GM23338 (cell line): ENCODE measurements around the gene MPHOSPH6. TPM values are rescaled to one million over a fixed set of nuclear protein-coding genes. Genes with fewer than 3 reads are reported as not detected.

ENCODE experiments used
- ATAC-seq: fragments of 200-7000 bp; cut with Tn5 transposase; 3 replicates; pipeline ENCODE4 v1.9.1; 2020
- DNase-seq: peaks from one replicate; pipeline ENCODE4 v3.0.0-alpha.2; 2015; ENCODE audit warnings: low spot score
- H2AFZ ChIP-seq: fragments of 200-600 bp; sonication (generic); 2 replicates; pipeline ENCODE4 v1.8.0; 2016; ENCODE audit warnings: antibody characterized with exemption, mild to moderate bottlenecking, moderate library complexity
- H3F3A ChIP-seq: fragments of 200-600 bp; sonication (generic); replicated peaks from 2 replicates; pipeline ENCODE4 v1.8.0; 2017; ENCODE audit warnings: antibody characterized with exemption, mixed run types, low read depth
- H3K27ac ChIP-seq: fragments of 200-600 bp; sonication (generic); 2 replicates; pipeline ENCODE4 v1.6.1; 2016; ENCODE audit warnings: low read depth
- H3K27me3 ChIP-seq: fragments of 200-600 bp; sonication (generic); 2 replicates; pipeline ENCODE4 v1.8.0; 2016; ENCODE audit warnings: mild to moderate bottlenecking, mixed run types, moderate library complexity; ENCODE audit not compliant: insufficient read depth
- H3K36me3 ChIP-seq: fragments of 200-600 bp; sonication (generic); 2 replicates; pipeline ENCODE4 v1.8.0; 2016; ENCODE audit warnings: mild to moderate bottlenecking; ENCODE audit not compliant: insufficient read depth
- H3K4me1 ChIP-seq: fragments of 200-600 bp; sonication (generic); 2 replicates; pipeline ENCODE4 v1.8.0; 2016; ENCODE audit warnings: mild to moderate bottlenecking, moderate library complexity; ENCODE audit not compliant: insufficient read depth
- H3K4me2 ChIP-seq: fragments of 200-600 bp; sonication (generic); 2 replicates; pipeline ENCODE4 v1.7.1; 2017; ENCODE audit warnings: mixed run types
- H3K4me3 ChIP-seq: fragments of 200-600 bp; sonication (generic); 2 replicates; pipeline ENCODE4 v1.6.1; 2016; ENCODE audit warnings: mixed run types
- H3K79me2 ChIP-seq: fragments of 200-600 bp; sonication (generic); replicated peaks from 2 replicates; pipeline ENCODE4 v1.8.0; 2017; ENCODE audit warnings: mild to moderate bottlenecking; ENCODE audit not compliant: insufficient read depth
- H3K9me2 ChIP-seq: fragments of 200-600 bp; sonication (generic); 2 replicates; pipeline ENCODE4 v1.8.0; 2017; ENCODE audit not compliant: insufficient read depth
- H4K20me1 ChIP-seq: fragments of 200-600 bp; sonication (generic); replicated peaks from 2 replicates; pipeline ENCODE4 v1.8.0; 2017; ENCODE audit warnings: mild to moderate bottlenecking; ENCODE audit not compliant: insufficient read depth
- H3K27ac Mint-ChIP-seq: 2 replicates; pipeline ENCODE4 v1.8.0; 2020; ENCODE audit warnings: inconsistent platforms, mild to moderate bottlenecking, moderate library complexity, mixed read lengths
- H3K27me3 Mint-ChIP-seq: 3 replicates; pipeline ENCODE4 v1.8.0; 2022; ENCODE audit warnings: low read depth, mild to moderate bottlenecking, moderate library complexity, mixed read lengths, inconsistent platforms; ENCODE audit not compliant: insufficient read depth, poor library complexity
- H3K36me3 Mint-ChIP-seq: 3 replicates; pipeline ENCODE4 v1.8.0; 2021; ENCODE audit warnings: low read depth, mild to moderate bottlenecking, inconsistent platforms, moderate library complexity, mixed read lengths
- H3K4me1 Mint-ChIP-seq: 3 replicates; pipeline ENCODE4 v1.8.0; 2020; ENCODE audit warnings: mild to moderate bottlenecking, inconsistent platforms, mixed read lengths
- H3K4me3 Mint-ChIP-seq: 3 replicates; pipeline ENCODE4 v1.8.0; 2021; ENCODE audit warnings: moderate library complexity, mild to moderate bottlenecking, inconsistent platforms, mixed read lengths
- H3K9me3 Mint-ChIP-seq: 3 replicates; pipeline ENCODE4 v1.8.0; 2020; ENCODE audit warnings: moderate library complexity, mild to moderate bottlenecking, inconsistent platforms, mixed read lengths
- CREB1 ChIP-seq: fragments of 250-450 bp; sonication (Bioruptor Pico); IDR thresholded peaks from 2 replicates; pipeline ENCODE4 v1.5.0; 2020; ENCODE audit warnings: low read depth, mild to moderate bottlenecking, moderate library complexity
- CTCF ChIP-seq, 2 experiments: fragments of 200-600 bp in 1 of 2; sonication (generic) in 1 of 2; conservative IDR thresholded peaks; 2 replicates each; pipeline versions ENCODE4 v1.5.1 to v1.6.1; 2016 to 2017; ENCODE audit warnings: antibody characterized with exemption in 2 of 2, low read depth in 2 of 2, mild to moderate bottlenecking in 2 of 2, moderate library complexity in 1 of 2
- ETS1 ChIP-seq: IDR thresholded peaks from 2 replicates; pipeline ENCODE4 v1.6.1; 2016; ENCODE audit warnings: antibody characterized with exemption
- EZH2 ChIP-seq: fragments of 200-600 bp; sonication (generic); IDR thresholded peaks from one replicate; pipeline ENCODE4 v1.8.0; 2017; ENCODE audit warnings: antibody characterized with exemption, mild to moderate bottlenecking, low read depth; ENCODE audit not compliant: unreplicated experiment
- EZH2phosphoT487 ChIP-seq: fragments of 200-600 bp; sonication (generic); IDR thresholded peaks from one replicate; pipeline ENCODE4 v1.8.1; 2018; ENCODE audit warnings: antibody characterized with exemption; ENCODE audit not compliant: unreplicated experiment
- JUNB ChIP-seq: IDR thresholded peaks from one replicate; pipeline ENCODE4 v1.6.1; 2016; ENCODE audit warnings: antibody characterized with exemption; ENCODE audit not compliant: unreplicated experiment
- NANOG ChIP-seq: IDR thresholded peaks from 2 replicates; pipeline ENCODE4 v1.6.1; 2016; ENCODE audit warnings: antibody characterized with exemption, borderline replicate concordance
- POLR2AphosphoS5 ChIP-seq: IDR thresholded peaks from 2 replicates; pipeline ENCODE4 v1.6.1; 2016; ENCODE audit warnings: antibody characterized with exemption, low read depth
- STAT1 ChIP-seq: IDR thresholded peaks from one replicate; pipeline ENCODE4 v1.6.1; 2016; ENCODE audit warnings: antibody characterized with exemption; ENCODE audit not compliant: unreplicated experiment
- ZNF114 ChIP-seq: fragments of 250-450 bp; sonication (Bioruptor Pico); IDR thresholded peaks from 2 replicates; pipeline ENCODE4 v1.5.0; 2020; ENCODE audit warnings: mild to moderate bottlenecking, moderate library complexity
- ZNF331 ChIP-seq: fragments of 250-450 bp; sonication (Bioruptor Pico); IDR thresholded peaks from 2 replicates; pipeline ENCODE4 v1.5.0; 2020; ENCODE audit warnings: low read depth, mild to moderate bottlenecking, moderate library complexity
- ZNF462 ChIP-seq: fragments of 250-450 bp; sonication (Bioruptor Pico); IDR thresholded peaks from 2 replicates; pipeline ENCODE4 v1.5.0; 2020; ENCODE audit warnings: mild to moderate bottlenecking, moderate library complexity
- polyA plus RNA-seq: library from polyadenylated mRNA; unstranded; fragments of >200 nt; fragmentation: Nextera tagmentation; extraction: Ambion mirVana; gene quantifications from 2 replicates; pipeline ENCODE4 v1.2.1, GENCODE V29; 2016
- total RNA-seq: library from RNA; depleted of rRNA; stranded (reverse); fragments of >200 nt; shearing (Covaris generic); gene quantifications from 2 replicates; pipeline ENCODE4 v1.2.3, GENCODE V29; 2014
- TF ChIP-seq, protein P1 (sequence below): IDR thresholded peaks from one replicate; pipeline ENCODE4 v1.6.1; 2018; ENCODE audit warnings: antibody characterized with exemption; ENCODE audit not compliant: unreplicated experiment

MPHOSPH6 gene
- total and polyA plus RNA-seq, 2 experiments from 2014 or later = 40.8 to 94.7 TPM

- H3K27ac ChIP-seq = no peak overlapping the region
- TF ChIP-seq ETS1 (no peak), EZH2 (no peak), ZNF114 (CRISPR knock-in tag) (no peak), CREB1 (CRISPR knock-in tag) (no peak), NANOG (no peak), POLR2AphosphoS5 (no peak), ZNF462 (CRISPR knock-in tag) (no peak), JUNB (no peak), ZNF331 (CRISPR knock-in tag) (no peak), EZH2phosphoT487 (no peak), CTCF (conservative IDR thresholded peaks at IDR 0.05; ENCODE audit: low read depth in 2 of 2) (no peak), STAT1 (no peak)
- TF ChIP-seq, protein P1, sequence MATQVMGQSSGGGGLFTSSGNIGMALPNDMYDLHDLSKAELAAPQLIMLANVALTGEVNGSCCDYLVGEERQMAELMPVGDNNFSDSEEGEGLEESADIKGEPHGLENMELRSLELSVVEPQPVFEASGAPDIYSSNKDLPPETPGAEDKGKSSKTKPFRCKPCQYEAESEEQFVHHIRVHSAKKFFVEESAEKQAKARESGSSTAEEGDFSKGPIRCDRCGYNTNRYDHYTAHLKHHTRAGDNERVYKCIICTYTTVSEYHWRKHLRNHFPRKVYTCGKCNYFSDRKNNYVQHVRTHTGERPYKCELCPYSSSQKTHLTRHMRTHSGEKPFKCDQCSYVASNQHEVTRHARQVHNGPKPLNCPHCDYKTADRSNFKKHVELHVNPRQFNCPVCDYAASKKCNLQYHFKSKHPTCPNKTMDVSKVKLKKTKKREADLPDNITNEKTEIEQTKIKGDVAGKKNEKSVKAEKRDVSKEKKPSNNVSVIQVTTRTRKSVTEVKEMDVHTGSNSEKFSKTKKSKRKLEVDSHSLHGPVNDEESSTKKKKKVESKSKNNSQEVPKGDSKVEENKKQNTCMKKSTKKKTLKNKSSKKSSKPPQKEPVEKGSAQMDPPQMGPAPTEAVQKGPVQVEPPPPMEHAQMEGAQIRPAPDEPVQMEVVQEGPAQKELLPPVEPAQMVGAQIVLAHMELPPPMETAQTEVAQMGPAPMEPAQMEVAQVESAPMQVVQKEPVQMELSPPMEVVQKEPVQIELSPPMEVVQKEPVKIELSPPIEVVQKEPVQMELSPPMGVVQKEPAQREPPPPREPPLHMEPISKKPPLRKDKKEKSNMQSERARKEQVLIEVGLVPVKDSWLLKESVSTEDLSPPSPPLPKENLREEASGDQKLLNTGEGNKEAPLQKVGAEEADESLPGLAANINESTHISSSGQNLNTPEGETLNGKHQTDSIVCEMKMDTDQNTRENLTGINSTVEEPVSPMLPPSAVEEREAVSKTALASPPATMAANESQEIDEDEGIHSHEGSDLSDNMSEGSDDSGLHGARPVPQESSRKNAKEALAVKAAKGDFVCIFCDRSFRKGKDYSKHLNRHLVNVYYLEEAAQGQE = no peak
- Mint-ChIP-seq H3K4me3 (no peak overlapping the region), H3K27me3 (peaks cover 3% of the 10 kb centered on the region), H3K4me1 (peaks cover 11% of the 10 kb centered on the region), H3K9me3 (peaks cover 8% of the 10 kb centered on the region; the same call in 1 of the 3 replicates), H3K27ac (no peak overlapping the region), H3K36me3 (peaks cover 28% of the 10 kb centered on the region)
- no peaks in the 10 kb centered on the region for H3K27me3 ChIP-seq
- H3K79me2 ChIP-seq = peaks cover 7% of the 10 kb centered on the region; the same call in 1 of the 2 replicates
- ATAC-seq (no peak), DNase-seq (no peak)
- H3F3A ChIP-seq = no peaks in the 10 kb centered on the region
- H3K9me2 ChIP-seq = no peaks in the 10 kb centered on the region
- peaks cover 5% of the 10 kb centered on the region; the same call in 1 of the 2 replicates for H3K4me1 ChIP-seq
- no peaks in the 10 kb centered on the region for H4K20me1 ChIP-seq
- no peak overlapping the region for H2AFZ ChIP-seq
- H3K4me3 ChIP-seq = no peak overlapping the region
- H3K36me3 ChIP-seq = no peaks in the 10 kb centered on the region; the same call in 1 of the 2 replicates
- H3K4me2 ChIP-seq = no peak overlapping the region
Observed at GRCh38 chr16:82135844-82136243, 34.2 kb downstream of the MPHOSPH6 start.
